Pons (tissue), 1 donor: ENCODE results near the gene PHEX.

ENCODE experiments used
- DNase-seq: peaks from one replicate; pipeline ENCODE4 v3.0.0-alpha.2; 2016; ENCODE audit warnings: low spot score

The PHEX gene

DNA sequence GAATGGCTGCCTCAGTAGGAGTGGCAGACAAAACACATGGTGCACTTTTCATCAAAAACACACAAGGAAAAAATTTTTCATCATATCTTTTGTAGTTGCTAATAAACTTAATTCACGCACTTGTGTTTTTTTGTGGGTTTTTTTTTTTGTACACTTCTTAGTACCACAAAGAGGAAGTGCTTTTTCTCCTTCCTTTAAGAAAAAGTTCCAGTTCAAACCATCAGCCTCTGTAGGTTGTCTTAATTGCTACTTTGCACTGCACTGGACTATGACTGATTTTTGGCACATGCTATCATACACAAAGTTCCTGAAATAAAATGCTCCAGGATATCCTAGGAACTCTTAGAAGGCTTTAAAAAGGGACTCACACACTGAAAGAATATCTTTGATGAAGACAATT, at the start of gene PHEX:
Gene PHEX, plus strand, starts transcription at position 242 of the 400 bp plus-strand sequence. CDS start 681 bp downstream, outside the sequence.
- no peak for DNase-seq

DNA sequence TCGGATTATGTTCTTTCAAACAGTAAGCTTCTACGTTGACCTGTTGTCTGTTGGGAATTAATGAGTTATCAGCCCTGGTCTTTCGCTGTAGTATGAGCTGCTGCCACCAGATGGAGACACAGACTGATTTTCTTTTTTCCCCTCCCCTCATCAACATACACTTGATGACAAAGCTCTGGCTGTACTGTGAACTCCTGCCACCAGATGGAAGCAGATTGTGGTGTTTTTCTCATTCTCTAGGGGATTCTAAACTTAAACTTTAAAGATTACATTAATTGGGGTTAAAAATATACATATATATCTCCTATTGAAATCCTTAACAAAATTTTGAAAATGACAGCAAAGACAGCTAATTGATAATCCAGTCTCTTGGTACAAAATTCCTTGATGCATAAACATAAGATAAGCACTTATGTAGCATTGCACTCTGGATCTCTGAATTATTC, 46.8 kb upstream of the PHEX start:
- peak; percentile 79 for DNase-seq

DNA sequence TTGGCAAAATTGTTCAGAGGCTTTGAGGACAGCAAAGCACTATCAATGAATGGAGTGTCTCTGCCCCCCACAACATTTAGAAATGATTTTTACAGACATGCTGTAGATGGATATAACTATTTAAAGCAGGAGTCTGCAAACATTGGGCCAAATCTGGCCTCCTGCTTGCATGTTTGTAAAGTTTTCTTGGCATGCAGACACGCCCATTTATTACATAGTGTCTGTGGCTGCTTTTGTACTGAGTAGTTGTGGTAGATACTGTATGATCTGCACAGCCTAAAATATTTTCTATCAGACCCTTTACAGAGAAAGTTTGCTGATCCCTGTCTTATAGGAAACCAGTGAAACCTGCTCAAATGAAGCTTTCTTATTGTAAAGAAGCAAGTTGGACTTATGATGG, 45.5 kb upstream of the PHEX start:
- no peak for DNase-seq

DNA sequence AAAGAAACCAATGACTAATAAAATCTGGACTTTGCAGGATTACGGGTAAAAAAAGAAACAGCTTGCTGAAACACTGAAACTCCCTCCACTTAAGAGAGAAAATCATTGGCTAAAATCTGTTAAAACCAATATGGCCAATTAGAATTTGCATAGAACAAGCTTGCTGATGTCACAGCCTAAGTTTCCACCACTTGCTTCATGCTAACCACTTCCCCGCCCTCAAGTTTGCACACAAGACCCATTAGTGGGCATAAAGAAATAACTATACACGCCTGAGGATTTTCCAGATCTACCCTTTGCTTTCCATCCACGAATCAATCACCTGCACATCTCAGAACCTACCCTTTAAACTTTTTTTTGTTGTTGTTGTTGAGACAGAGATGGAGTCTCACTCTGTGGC, 42.7 kb upstream of the PHEX start:
- no peak for DNase-seq

DNA sequence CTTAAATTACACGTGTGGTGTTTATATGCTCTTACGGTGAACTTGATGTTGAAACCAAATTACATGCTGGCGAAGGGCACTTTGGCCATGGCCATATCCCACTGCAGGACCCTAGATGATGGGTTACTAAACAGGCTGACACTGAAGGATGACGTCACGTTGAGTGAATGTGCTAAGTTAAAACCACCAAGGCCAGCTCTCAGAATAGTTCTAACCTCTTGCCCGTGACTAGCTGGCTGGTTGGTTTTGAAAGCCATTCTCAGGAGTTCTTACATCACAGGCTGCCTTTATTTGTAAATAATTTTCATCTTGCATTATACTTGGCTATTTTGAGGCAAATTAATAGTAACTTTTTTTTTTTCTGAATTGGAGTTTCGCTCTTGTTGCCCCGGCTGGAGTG, 41.3 kb upstream of the PHEX start:
- DNase-seq = no peak

DNA sequence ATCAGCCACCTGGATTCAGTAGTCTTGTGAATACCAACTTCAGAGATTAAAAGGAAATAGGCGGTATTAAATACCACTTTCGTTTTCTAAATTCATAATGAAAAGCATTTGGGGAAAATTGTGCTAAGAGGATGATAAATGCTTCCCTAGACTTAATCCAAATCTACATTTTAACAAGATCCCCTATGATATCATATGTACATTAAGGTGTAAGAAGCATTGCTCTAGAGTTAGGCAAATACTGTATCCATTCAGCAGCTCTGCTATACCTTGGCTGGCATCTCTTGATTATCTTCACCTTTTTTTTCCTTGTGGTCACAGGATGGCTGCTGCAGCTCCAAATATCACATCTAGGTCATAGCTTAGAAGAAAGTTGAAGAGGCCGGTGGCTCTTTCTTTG, 40.6 kb upstream of the PHEX start:
- DNase-seq = no peak

DNA sequence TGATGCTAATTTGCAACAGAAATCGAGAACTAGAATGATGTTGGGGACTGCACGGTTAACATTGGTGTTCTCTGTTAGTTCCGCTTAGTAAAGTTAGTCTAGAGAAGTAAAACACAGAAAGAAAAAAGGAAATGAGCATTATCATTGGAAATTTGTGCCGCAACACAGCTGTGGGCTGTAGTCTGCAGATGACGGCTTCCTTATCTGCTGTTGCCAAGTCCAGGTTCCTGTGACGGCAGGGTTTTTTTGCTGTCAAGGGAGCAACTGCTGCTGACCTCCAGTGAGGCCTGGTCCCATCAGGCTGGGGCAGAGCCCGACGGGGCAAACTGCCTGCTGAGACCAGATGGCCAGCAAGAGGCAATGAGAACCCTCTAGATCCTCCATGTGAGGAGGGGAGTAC, 38.9 kb upstream of the PHEX start:
- peak; percentile 39 for DNase-seq

DNA sequence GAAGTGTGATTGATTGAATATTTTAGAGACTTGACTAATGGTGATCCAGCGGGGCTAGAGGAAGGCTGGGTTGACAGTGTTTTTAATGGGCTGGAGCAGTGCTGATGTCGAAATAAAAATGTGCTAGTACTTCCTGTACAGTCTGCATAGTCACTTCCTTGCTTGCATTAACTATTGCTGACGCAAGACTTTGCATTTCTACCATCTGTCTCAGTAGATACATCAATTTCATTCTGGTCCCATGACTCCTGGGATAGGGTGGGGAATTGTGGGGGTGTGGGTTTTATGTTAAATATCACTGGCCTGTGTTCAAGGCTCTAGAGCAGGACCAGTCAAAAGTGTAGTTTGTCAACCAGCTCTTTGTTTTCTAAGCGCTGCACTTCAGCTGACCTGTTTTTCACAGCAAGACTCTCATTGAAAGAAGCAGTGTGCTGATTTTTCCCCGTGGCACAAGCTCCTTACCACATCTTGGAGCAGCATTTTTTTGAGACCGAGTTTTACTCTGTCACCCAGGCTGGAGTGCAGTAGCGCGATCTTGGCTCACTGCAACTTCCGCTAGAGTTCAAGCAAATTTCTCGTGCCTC, 35.2 kb upstream of the PHEX start:
- peak; percentile 26 for DNase-seq

DNA sequence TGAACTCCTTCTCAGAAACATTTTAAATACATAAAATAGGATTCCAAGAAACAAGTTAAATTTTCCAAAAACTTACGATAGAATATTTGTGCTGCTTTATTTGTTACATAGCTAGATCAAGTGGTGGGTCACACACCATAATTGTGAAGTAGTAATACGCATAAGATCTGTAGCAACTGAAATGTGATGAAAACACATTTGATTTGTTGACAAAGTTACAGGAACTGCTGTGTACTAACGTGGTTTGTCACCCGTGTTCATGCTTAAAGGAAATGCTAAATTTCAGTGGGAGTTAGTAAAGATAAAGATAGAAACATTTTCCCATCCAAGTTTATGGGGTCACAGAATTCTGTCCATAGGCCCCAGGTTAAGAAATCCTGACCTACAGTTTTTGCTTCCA, 34.1 kb upstream of the PHEX start:
- no peak for DNase-seq

DNA sequence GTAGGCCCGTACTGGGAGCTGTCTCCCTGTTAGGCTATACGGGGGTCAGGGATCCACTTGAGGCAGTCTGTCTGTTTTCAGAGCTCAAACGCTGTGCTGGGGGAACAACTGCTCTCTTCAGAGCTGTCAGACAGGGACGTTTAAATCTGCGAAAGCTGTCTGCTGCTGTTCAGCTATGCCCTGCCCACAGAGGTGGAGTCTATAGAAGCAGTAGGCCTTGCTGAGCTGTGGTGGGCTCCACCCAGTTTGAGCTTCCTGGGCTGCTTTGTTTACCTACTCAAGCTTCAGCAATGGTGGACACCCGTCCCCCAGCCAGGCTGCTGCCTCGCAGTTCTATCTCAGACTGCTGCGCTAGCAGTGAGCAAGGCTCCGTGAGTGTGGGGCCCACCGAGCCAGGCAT, 27.3 kb upstream of the PHEX start:
- no peak for DNase-seq

DNA sequence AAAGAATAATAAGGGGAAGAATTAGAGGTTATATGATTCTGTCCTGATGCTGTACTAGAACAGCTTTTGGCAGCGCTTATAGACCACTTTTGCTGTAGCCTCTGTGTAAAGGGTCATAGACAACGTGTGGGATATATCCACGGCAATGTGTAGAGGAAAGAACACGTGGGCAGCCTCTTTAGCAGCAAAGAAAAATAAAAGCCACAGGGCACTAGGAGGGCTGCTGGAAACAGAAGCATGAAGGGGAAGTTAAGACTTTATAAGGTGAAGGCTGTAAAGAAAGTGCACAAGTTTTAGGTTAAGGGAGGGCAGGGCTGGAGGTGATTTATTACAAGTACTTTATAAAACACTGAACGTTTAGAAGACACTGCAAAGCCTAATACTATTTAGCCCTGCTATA, 20.1 kb upstream of the PHEX start:
- no peak for DNase-seq

DNA sequence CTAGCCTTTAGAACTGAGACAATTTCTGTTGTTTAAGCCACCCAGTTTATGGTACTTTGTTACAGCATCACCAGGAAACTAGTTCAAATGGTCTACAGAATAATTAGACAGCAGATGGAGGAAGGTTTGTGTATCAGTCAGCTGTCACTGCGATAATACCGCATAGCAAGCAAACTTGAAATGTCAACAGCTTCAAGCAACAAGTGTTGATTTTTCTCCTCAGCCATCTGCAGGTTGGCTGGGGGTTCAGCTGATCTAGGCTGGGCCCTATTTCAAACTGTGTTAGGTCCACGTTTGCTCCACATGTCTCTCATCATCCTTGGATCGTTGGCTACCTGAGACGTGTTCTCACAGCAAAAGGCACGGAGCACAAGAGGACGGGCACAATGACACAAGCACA, 19.2 kb upstream of the PHEX start:
- DNase-seq = no peak

DNA sequence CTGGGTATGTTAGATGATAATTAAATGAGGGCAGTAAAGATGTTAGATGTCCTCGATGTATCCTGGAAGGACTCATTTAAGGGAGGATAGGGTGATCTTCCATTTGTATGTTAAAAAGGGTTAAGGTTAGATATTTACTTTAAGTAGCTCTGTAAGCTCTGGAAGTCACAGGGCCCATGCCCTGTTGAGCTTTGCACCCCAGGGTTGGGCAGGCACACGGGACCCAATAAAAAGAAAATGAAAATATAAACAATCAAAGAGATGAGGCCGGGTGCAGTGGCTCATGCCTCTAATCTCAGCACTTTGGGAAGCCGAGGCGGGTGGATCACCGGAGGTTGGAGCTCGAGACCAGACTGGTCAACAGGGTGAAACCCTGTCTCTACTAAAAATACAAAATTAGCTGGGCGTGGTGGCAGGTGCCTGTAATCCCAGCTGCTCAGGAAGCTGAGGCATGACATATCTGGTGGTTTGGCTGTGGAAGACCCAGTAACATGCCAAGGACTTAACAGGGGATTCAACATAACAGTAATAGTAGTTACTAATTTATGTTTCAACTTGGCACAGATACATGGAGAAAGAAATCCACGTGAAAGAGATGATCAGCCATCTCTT, 16.9 kb upstream of the PHEX start:
- DNase-seq = no peak

DNA sequence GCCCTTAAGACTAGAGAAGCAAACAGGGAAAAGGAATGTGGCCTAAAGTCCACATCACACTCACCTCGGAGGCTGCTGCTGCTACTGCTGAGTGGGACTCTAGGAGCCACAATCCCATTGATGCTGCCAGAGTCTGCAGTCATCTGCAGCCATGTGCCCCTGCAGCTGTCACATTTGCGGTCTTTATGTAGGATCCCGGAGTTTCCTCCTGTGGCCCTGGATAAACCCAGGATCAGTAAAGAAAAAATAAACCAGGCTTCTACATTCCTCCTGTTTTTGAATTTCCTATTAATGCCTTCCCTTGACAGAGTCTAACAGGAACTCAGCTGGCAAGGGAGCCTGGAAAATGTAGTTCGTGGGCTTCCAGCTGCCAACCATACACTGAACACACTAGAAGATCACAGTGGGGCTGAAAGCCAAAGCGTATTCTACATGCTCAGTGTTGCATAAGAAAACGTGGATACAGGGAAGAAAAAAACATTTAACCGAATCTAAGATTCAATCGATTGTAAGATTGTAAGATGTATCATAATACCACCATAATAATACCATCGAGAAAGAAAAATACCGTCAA, 10.3 kb upstream of the PHEX start:
- DNase-seq = no peak

DNA sequence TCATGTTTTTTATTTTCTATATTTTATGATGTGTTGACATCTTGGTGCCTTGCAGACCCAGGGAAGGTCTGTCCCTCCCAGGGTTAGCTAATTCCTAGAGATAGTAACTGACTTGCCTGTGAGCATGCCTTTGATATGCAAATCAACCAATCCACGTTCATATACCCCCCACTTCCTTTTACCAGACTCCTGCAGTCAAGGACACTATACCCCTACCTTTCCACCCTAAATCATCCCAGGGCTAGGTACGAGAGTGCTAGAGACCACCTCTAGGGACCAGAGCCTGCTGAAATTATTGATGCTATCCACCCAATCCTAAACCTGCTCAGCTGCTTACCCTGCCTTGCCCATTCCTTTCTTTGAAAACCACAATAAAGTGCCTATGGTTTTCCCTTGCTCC, 7.5 kb upstream of the PHEX start:
- DNase-seq = no peak

DNA sequence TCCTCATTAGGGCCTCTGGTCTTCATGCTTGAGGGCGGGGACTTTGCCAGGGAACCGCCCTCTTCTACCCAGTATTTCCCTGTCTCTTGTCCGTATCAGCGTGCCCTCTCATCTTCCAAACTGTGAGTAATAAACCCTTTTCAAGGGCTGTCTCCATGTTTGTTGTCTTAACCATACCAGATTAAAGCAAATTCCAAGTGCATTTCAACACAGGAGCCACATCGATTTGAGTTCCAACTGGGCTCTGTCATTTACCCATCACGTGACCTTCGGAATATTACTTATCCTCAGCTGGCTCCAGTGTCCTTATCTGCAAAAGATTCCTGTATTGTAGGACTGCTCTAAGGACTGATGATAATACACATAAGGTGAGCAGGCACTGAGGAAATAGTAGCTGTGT, 6.4 kb upstream of the PHEX start:
- no peak for DNase-seq

DNA sequence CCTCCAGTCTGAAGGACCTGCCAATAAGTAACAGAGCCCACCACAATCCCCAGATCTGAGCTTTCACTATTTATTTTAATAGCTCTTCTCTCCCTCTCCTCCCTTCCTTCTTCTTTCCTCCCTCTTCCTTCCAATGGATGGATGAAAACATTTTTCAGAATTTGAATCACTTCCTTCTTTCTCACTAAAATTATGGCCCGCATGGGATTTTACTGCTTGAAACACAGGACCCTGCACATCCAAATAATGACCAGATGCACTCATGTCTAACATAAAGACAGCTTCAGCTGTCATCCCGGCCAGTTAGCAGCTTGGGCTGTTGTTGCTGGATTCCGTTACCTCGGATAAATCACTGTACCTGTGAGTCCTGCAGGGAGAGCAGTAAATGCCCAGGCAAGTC, 5.4 kb upstream of the PHEX start:
- DNase-seq = no peak

DNA sequence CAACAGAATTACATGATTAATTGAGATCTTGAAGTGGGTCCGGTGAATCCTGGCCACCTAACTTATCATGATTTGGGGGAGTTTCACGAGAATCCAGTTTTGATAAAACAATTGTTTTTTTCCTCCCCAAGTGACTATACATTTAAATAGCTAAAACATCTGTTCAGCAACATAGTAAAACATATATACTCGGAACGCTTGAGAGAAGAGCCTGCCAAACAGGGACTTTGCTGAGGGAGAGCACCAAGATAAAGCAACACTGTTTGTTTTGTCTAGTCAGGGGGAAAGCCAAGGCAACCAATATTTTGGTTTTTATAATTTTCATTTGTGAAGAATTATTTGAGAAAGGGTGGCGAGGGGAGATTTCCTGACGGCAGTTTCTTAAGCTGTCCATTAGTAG, 381 bp downstream of the PHEX start:
- no peak for DNase-seq

DNA sequence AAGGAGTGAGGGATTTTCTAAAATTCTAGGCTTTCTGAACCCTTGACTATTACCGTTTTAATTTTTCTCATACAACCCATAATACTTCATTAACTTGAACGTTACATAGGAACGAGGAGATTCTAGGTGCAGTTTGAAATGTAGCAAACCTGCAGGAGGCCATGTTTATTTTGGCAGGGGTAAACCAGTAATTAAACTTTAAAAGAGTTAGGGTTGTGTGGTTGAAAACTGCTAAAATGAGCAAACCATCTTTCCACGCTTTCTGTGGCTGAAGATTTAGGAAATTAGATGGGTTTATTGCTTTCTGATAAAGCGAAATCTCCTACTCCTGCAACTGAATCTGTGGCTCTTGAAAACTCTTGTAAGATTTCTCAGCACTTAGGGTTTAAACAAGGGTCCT, 1.7 kb downstream of the PHEX start:
- no peak for DNase-seq

DNA sequence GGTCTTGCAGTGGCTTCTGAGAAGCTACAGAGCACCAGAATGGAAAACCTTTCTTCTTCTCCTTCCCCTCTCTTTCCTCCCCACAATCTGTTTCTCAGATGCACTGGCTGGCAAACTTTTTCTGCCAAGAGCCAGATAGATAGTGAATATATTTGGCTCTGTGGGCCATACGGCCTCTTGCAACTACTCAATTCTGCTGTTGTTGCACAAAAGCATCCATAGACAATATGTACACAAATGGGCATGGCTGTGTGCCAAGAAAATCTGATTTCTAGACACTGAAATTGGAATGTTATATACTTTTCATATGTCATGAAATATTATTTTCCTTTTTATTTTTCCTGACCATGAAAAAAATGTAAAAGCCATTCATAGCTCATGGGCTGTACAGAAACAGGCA, 3.1 kb downstream of the PHEX start:
- no peak for DNase-seq

DNA sequence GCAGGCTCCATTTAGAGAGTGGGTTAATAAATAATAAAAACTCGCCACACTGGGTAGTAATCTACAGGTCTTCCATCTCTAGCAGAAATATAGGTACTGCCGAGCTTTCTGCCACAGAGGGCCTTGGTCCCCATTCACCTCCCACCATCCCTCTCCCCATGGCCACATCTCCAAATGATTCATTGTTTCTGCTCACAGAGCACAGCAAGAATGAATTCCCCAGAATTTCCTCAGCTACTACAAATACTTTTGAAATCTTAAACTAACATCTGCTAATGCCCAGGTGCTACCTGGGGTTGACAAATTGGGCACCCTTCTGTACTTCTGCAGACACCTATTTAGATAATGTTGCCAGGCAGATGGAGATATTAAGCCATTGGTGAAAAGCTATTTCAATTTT, 5.1 kb downstream of the PHEX start:
- DNase-seq = no peak

DNA sequence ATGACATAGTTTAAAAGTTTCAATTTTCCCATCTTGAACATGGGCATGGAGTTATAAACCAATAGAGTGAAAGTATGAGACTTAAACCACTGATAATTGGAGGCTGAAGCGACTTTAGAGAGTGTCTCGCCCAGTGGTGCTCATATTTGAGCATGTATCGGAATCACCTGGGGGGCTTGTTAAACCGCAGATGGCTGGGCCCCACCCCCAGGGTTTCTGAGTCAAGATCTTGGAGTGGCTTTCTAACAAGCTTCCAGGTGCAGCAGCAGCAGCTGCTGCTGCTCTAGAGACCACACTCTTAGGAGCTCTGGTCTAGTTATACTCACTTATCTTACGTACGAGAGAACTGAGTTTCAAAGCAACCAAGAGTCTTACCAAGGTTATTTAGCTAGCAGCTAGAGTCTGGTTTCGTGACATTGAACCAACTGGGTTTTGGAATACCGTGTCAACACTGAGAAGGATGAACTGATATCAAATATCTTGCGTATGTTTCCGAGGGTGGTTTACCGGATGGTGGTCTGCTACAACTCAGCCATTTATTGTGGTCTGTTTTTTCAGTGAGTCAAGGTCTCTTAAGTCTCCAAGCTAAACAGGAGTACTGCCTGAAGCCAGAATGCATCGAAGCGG, 5.9 kb downstream of the PHEX start:
- DNase-seq = no peak

DNA sequence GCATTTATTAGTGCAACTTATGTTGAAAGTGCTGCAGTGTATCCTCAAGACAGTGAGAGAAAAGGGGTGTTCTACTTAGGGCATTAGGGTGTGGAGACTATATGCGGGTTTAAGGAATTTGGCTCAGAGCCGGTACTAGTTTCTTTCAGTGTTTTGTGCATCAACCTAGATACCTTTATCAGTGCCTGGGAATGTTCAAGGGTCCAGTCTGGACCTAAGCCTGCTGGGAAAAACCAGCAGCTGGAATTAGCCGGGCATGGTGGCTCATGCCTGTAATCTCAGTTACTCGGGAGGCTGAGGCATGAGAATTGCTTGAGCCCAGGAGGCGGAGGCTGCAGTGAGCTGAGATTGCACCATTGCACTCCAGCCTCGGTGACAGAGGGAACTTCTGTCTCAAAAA, 7.4 kb downstream of the PHEX start:
- DNase-seq = no peak

DNA sequence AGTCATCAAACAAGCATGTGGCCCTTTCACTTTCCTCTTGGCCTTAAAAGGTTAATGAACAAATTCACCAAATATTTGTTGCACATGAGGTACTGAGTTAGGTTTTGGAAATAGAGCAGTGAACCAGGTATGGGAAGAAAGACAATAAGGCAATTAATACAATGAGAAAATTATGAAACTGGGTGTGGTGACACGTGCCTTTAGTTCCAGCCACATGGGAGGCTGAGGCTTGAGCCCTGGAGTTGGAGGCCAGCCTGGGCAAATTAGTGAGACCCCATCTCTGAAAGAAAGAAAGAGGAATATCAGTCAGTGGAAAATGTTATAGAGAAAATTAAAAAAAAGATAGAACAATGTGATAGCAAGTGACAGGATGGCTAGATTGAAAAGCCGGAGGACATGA, 8.1 kb downstream of the PHEX start:
- DNase-seq = no peak
